Naive thymus-derived CD4-positive, alpha-beta T cell (primary cell): Measurements from ENCODE around the gene MYH15. TPM values are rescaled to one million over a fixed set of nuclear protein-coding genes. Genes with fewer than 3 reads are reported as not detected.

Experiments used
- ATAC-seq: fragments of 150-1000 bp; cut with Tn5 transposase; 2 replicates; pipeline ENCODE4 v1.10.0; 2021; ENCODE audit warnings: mild to moderate bottlenecking, moderate library complexity
- CTCF ChIA-PET: fragments of 350-600 bp; sonication (Branson Sonifier 250); formaldehyde crosslinking; loops from one replicate; lab custom pipeline; 2021; ENCODE audit warnings: antibody characterized with exemption; lab: Charles Lee
- POLR2A ChIA-PET: fragments of 350-600 bp; sonication (Branson Sonifier 250); formaldehyde crosslinking; loops from one replicate; lab custom pipeline; 2021; ENCODE audit warnings: antibody characterized with exemption, inconsistent platforms; lab: Charles Lee
- DNase-seq, 9 donors: peaks; one replicate each; pipeline versions ENCODE4 v3.0.0 to v3.0.0-alpha.2; 2020 to 2022; ENCODE audit warnings: mixed read lengths in 1 of 9
- H3K27ac ChIP-seq: one replicate; pipeline ENCODE4 v1.7.0; 2013; ENCODE audit warnings: mild to moderate bottlenecking, low read depth, low read length, moderate library complexity
- H3K27me3 ChIP-seq, 2 donors: one replicate each; pipeline ENCODE4 v1.7.0; 2013; ENCODE audit warnings: low read length in 2 of 2, mild to moderate bottlenecking in 2 of 2, moderate library complexity in 2 of 2; ENCODE audit not compliant: control insufficient read depth in 2 of 2, insufficient read depth in 2 of 2
- H3K36me3 ChIP-seq, 3 experiments: 1 replicate in 2 of 3; 2 replicates in 1 of 3; pipeline ENCODE4 v1.7.0; 2013; ENCODE audit warnings: low read length in 3 of 3, mild to moderate bottlenecking in 3 of 3, moderate library complexity in 1 of 3; ENCODE audit not compliant: insufficient read depth in 3 of 3, control insufficient read depth in 2 of 3
- H3K4me1 ChIP-seq, 2 donors: one replicate each; pipeline ENCODE4 v1.7.0; 2013; ENCODE audit warnings: low read length in 2 of 2, mild to moderate bottlenecking in 2 of 2, moderate library complexity in 1 of 2; ENCODE audit not compliant: control insufficient read depth in 2 of 2, insufficient read depth in 2 of 2
- H3K4me3 ChIP-seq: 2 replicates; pipeline ENCODE4 v1.7.0; 2013; ENCODE audit warnings: mild to moderate bottlenecking, low read length
- H3K9me3 ChIP-seq, 3 experiments: 1 replicate in 2 of 3; 2 replicates in 1 of 3; pipeline ENCODE4 v1.7.0; 2013; ENCODE audit warnings: low read length in 3 of 3; ENCODE audit not compliant: control insufficient read depth in 2 of 3
- H3K27ac Mint-ChIP-seq, 9 donors: one replicate each; pipeline ENCODE4 v1.8.0; 2020 to 2022; ENCODE audit warnings: mixed read lengths in 9 of 9, mild to moderate bottlenecking in 8 of 9, moderate library complexity in 5 of 9, inconsistent platforms in 2 of 9
- H3K27me3 Mint-ChIP-seq, 5 donors: one replicate each; pipeline ENCODE4 v1.8.0; 2021 to 2022; ENCODE audit warnings: mixed read lengths in 5 of 5, mild to moderate bottlenecking in 1 of 5
- H3K36me3 Mint-ChIP-seq, 5 donors: one replicate each; pipeline ENCODE4 v1.8.0; 2020 to 2022; ENCODE audit warnings: mixed read lengths in 5 of 5, mild to moderate bottlenecking in 3 of 5, inconsistent platforms in 1 of 5
- H3K4me1 Mint-ChIP-seq, 7 donors: one replicate each; pipeline ENCODE4 v1.8.0; 2020 to 2022; ENCODE audit warnings: mixed read lengths in 7 of 7, mild to moderate bottlenecking in 3 of 7, inconsistent platforms in 1 of 7
- H3K4me3 Mint-ChIP-seq, 10 donors: one replicate each; pipeline ENCODE4 v1.8.0; 2020 to 2022; ENCODE audit warnings: mild to moderate bottlenecking in 10 of 10, mixed read lengths in 10 of 10, moderate library complexity in 6 of 10, inconsistent platforms in 2 of 10
- H3K9me3 Mint-ChIP-seq, 11 donors: one replicate each; pipeline ENCODE4 v1.8.0; 2020 to 2022; ENCODE audit warnings: mixed read lengths in 11 of 11, mild to moderate bottlenecking in 4 of 11, inconsistent platforms in 1 of 11, moderate library complexity in 1 of 11
- intact Hi-C, 2 donors: fragments of 100-400 bp; cut with micrococcal nuclease; formaldehyde crosslinking; loops; one replicate each; pipeline ENCODE4 v1.15.1; 2023
- polyA plus RNA-seq, 2 donors: library from polyadenylated mRNA; unstranded; fragments of 300-500 nt; fragmentation: Illumina TruSeq; gene quantifications; one replicate each; pipeline ENCODE4 v1.2.3, GENCODE V29; 2021
- total RNA-seq, 6 experiments: library from RNA in 5 of 6; stranded (reverse) in 5 of 6; gene quantifications; 1 replicate in 5 of 6; 2 replicates in 1 of 6; pipeline ENCODE4 v1.2.3 and lab custom pipeline; 2021 to 2026

The MYH15 gene
- total and polyA plus RNA-seq, 7 experiments from 2014 or later, result 0.05 to 0.29 (median 0.10) TPM; not detected in 3

- Histone ChIP-seq H3K27me3 (no peaks in the 10 kb centered on the region), H3K4me1 (no peaks in the 10 kb centered on the region), H3K9me3 (no peaks in the 10 kb centered on the region), H3K4me3 (no peak overlapping the region), H3K27ac (no peak overlapping the region), H3K36me3 (no peaks in the 10 kb centered on the region)
- ChIA-PET CTCF (no interaction called here), POLR2A (no interaction called here)
- Mint-ChIP-seq H3K36me3 (no peaks in the 10 kb centered on the region), H3K27ac (no peak overlapping the region), H3K4me3 (no peak overlapping the region), H3K27me3 (peaks cover 0 to 7% (median 0%) of the 10 kb centered on the region in 5 donors), H3K9me3 (no peaks in the 10 kb centered on the region), H3K4me1 (peaks cover 0 to 3% (median 0%) of the 10 kb centered on the region in 7 donors)
- ATAC-seq (no peak), DNase-seq (no peak)
- intact Hi-C loops, result loop anchor here in 1 of 2 donors (5.0 kb wide), 1 partner anchor 537 kb away; no protein-coding TSS in a partner anchor
Observed at GRCh38 chr3:108485146-108485545, 25.2 kb downstream of the MYH15 start.

- DNase-seq (no peak), ATAC-seq (no peak)
- Histone ChIP-seq H3K4me3 (no peak overlapping the region), H3K36me3 (no peaks in the 10 kb centered on the region), H3K27ac (no peak overlapping the region), H3K9me3 (no peaks in the 10 kb centered on the region), H3K4me1 (no peaks in the 10 kb centered on the region), H3K27me3 (no peaks in the 10 kb centered on the region)
- ChIA-PET POLR2A (no interaction called here), CTCF (interaction anchor here (1.1 to 1.7 kb wide), 2 partner anchors 360 to 1246 kb away, joined by 4 to 6 read pairs; no protein-coding TSS in a partner anchor)
- Mint-ChIP-seq H3K4me1 (peaks cover 0 to 7% (median 0%) of the 10 kb centered on the region in 7 donors), H3K27ac (no peak overlapping the region), H3K27me3 (peaks cover 0 to 10% (median 3%) of the 10 kb centered on the region in 5 donors), H3K4me3 (no peak overlapping the region), H3K36me3 (no peaks in the 10 kb centered on the region), H3K9me3 (no peaks in the 10 kb centered on the region)
- intact Hi-C loops, result loop anchor here (5.0 to 10.0 kb wide), 5 partner anchors 257 to 802 kb away; partner anchors contain the start of gene IFT57 (in 2 of the 2)
Observed at GRCh38 chr3:108479224-108479623, 31.2 kb downstream of the MYH15 start.

DNA sequence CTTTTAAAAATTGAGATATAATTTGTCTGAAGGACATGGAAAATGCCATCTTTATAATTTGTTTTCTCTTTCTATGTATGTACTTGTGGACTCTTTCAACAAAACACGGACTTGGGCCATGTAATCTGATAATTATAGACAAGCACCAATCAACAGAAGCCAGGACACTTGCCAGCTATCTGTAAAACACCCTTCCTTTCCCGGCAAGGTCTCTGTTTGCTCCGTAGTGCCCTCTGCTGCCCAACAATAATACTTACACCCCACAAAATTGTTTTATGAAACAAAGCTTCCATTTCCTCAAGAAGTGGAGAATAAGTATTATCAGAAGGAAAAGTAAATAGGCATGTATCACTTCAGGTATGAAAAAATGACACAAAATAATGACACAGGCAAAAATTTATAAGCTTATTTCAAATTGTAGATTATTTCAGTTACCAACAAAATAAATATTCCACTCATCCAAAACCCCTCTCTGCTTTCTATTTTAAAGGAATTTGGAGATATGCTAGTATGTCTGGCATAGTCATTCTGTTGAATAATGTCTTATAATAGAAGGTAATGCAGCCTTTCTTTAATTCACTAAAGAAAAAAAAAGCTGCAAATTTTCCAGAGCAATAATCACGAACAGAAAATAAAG is 32.8 kb downstream of the MYH15 start:
- Histone ChIP-seq H3K4me1 (no peaks in the 10 kb centered on the region), H3K4me3 (no peak overlapping the region), H3K27ac (no peak overlapping the region), H3K9me3 (no peaks in the 10 kb centered on the region), H3K36me3 (no peaks in the 10 kb centered on the region), H3K27me3 (no peaks in the 10 kb centered on the region)
- DNase-seq (peak; percentile 17 to 65 (median 51)), ATAC-seq (peak; percentile 91)
- intact Hi-C loops, result loop anchor here (1.0 to 10.0 kb wide), 10 partner anchors 255 to 1241 kb away; partner anchors contain the start of gene IFT57 (in 2 of the 2)
- peaks cover 0 to 17% (median 3%) of the 10 kb centered on the region in 5 donors for H3K27me3 Mint-ChIP-seq
- ChIA-PET POLR2A (interaction anchor here (0.9 kb wide), 1 partner anchor 413 kb away, joined by 3 read pairs; no protein-coding TSS in a partner anchor), CTCF (interaction anchor here (0.5 to 1.7 kb wide), 17 partner anchors 10 to 1241 kb away, joined by 3 to 10 read pairs (median 4); no protein-coding TSS in a partner anchor)
- H3K4me1 Mint-ChIP-seq, result peaks cover 0 to 7% (median 0%) of the 10 kb centered on the region in 7 donors
- no peak overlapping the region for H3K27ac Mint-ChIP-seq
- H3K4me3 Mint-ChIP-seq, result no peak overlapping the region
- no peaks in the 10 kb centered on the region for H3K36me3 Mint-ChIP-seq
- no peaks in the 10 kb centered on the region for H3K9me3 Mint-ChIP-seq

- Mint-ChIP-seq H3K27me3 (peaks cover 0 to 24% (median 7%) of the 10 kb centered on the region in 5 donors), H3K36me3 (no peaks in the 10 kb centered on the region), H3K9me3 (no peaks in the 10 kb centered on the region), H3K27ac (no peak overlapping the region), H3K4me1 (peaks cover 0 to 7% (median 0%) of the 10 kb centered on the region in 7 donors), H3K4me3 (no peak overlapping the region)
- CTCF ChIA-PET, result interaction anchor here (0.6 to 1.2 kb wide), 4 partner anchors 12 to 815 kb away, joined by 3 to 5 read pairs (median 4); no protein-coding TSS in a partner anchor
- intact Hi-C loops, result loop anchor here (5.0 to 10.0 kb wide), 5 partner anchors 253 to 798 kb away; partner anchors contain the start of gene IFT57 (in 2 of the 2)
- POLR2A ChIA-PET, result no interaction called here
- DNase-seq (no peak), ATAC-seq (no peak)
- no peak overlapping the region for H3K4me3 ChIP-seq
- H3K4me1 ChIP-seq, result no peaks in the 10 kb centered on the region
- H3K36me3 ChIP-seq, result no peaks in the 10 kb centered on the region
- H3K9me3 ChIP-seq, result no peaks in the 10 kb centered on the region
- no peak overlapping the region for H3K27ac ChIP-seq
- H3K27me3 ChIP-seq, result no peaks in the 10 kb centered on the region
Observed at GRCh38 chr3:108475220-108475782, 35.1 kb downstream of the MYH15 start.

DNA sequence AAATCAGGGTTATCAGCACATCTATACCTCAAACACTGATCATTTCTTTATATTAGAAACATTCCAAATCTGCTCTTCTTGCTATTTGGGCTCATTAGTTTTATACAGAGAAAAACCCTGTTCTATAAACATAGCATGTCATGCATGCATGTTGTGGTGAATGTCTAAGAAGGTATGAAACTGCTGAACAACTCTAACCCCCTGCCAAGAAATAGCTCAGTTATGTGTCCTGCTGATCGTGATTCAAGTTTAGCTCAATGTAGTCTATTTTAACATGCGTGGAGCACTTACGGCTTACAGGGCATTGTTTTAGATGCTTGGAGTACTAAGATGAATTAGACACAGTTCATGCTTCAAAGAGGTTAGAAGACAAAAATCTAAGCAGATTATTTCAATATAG is 35.8 kb downstream of the MYH15 start:
- Mint-ChIP-seq H3K4me1 (peaks cover 0 to 7% (median 0%) of the 10 kb centered on the region in 7 donors), H3K27me3 (peaks cover 0 to 24% (median 7%) of the 10 kb centered on the region in 5 donors), H3K9me3 (no peaks in the 10 kb centered on the region), H3K27ac (no peak overlapping the region), H3K4me3 (no peak overlapping the region), H3K36me3 (no peaks in the 10 kb centered on the region)
- intact Hi-C loops, result loop anchor here in 1 of 2 donors (10.0 kb wide), 1 partner anchor 390 kb away; no protein-coding TSS in a partner anchor
- no peak for DNase-seq
- no peak for ATAC-seq
- Histone ChIP-seq H3K27ac (no peak overlapping the region), H3K27me3 (no peaks in the 10 kb centered on the region), H3K9me3 (no peaks in the 10 kb centered on the region), H3K36me3 (no peaks in the 10 kb centered on the region), H3K4me1 (no peaks in the 10 kb centered on the region), H3K4me3 (no peak overlapping the region)
- CTCF ChIA-PET, result interaction anchor here (0.6 to 0.9 kb wide), 2 partner anchors 12 to 814 kb away, joined by 4 to 5 read pairs; no protein-coding TSS in a partner anchor
- POLR2A ChIA-PET, result no interaction called here

DNA sequence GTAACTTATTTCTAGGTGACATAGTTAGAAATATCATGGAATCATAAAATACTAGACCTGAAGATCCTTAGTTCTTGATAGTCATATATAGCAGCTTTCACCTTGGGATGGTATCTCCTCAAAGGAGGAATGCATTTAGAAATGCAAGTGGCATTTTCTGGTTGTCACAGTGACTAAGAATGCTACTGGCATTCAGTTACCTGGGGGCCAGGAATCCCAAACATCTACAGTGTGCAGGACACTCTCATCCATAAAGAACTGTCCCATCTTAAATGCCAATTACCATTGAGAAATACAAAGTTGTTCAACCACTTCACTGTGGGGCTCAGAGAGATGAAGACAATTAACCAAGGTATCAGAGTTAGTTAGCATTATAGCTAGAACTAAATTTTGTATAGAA is 36.7 kb downstream of the MYH15 start:
- ChIA-PET CTCF (interaction anchor here (0.8 kb wide), 1 partner anchor 12 kb away, joined by 3 read pairs; no protein-coding TSS in a partner anchor), POLR2A (no interaction called here)
- intact Hi-C loops, result loop anchor here in 1 of 2 donors (10.0 kb wide), 1 partner anchor 389 kb away; no protein-coding TSS in a partner anchor

More for the DNA sequence above, 36.7 kb downstream of the MYH15 start:
- H3K4me1 ChIP-seq, result no peaks in the 10 kb centered on the region
- H3K4me3 ChIP-seq, result no peak overlapping the region
- H3K9me3 Mint-ChIP-seq, result no peaks in the 10 kb centered on the region
- H3K4me1 Mint-ChIP-seq, result peaks cover 0 to 7% (median 0%) of the 10 kb centered on the region in 7 donors
- no peaks in the 10 kb centered on the region for H3K36me3 ChIP-seq
- H3K27ac ChIP-seq, result no peak overlapping the region
- no peak overlapping the region for H3K27ac Mint-ChIP-seq
- H3K27me3 ChIP-seq, result no peaks in the 10 kb centered on the region
- no peak overlapping the region for H3K4me3 Mint-ChIP-seq
- H3K9me3 ChIP-seq, result no peaks in the 10 kb centered on the region
- DNase-seq (no peak), ATAC-seq (no peak)
- peaks cover 0 to 23% (median 7%) of the 10 kb centered on the region in 5 donors for H3K27me3 Mint-ChIP-seq
- H3K36me3 Mint-ChIP-seq, result no peaks in the 10 kb centered on the region
